ENCODE measurements around the gene CPSF6.
"Not testable (repeated sequence)": the region's sequence is repeated elsewhere in the genome, so short reads cannot be mapped to it uniquely, and the experiment has no call there.

The CPSF6 gene

DNA sequence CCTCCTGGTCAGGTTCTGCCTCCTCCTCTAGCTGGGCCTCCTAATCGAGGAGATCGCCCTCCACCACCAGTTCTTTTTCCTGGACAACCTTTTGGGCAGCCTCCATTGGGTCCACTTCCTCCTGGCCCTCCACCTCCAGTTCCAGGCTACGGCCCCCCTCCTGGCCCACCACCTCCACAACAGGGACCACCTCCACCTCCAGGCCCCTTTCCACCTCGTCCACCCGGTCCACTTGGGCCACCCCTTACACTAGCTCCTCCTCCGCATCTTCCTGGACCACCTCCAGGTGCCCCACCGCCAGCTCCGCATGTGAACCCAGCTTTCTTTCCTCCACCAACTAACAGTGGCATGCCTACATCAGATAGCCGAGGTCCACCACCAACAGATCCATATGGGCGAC lies 19.3 kb downstream of the CPSF6 start:
- DNase-seq = no peak

DNA sequence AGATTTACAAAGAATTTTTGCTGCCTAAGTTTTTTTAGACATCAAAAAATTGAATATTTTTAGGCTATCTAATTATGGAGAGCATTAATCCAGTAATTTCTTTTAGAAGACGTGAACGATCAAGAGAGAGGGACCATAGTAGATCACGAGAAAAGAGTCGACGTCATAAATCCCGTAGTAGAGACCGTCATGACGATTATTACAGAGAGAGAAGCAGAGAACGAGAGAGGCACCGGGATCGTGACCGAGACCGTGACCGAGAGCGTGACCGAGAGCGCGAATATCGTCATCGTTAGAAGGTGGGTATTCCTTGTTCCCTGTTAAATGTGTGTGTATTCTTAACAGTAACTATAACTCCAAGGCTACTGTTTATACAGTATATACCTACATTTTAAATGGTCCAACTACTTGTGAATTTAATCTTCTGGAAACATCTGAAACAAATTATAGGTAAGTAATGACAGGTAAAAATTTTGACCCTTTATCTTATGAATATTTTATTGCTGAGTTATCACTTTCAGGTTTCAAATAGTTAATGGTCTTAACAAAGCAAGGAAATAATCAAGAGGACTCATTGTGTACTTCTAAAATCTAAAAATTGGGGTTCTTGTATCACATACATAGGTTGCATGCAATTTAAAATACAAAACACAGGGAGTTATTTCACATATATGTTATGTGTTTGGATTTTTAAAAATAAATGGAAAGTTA lies 23.1 kb downstream of the CPSF6 start:
- no peak for DNase-seq

DNA sequence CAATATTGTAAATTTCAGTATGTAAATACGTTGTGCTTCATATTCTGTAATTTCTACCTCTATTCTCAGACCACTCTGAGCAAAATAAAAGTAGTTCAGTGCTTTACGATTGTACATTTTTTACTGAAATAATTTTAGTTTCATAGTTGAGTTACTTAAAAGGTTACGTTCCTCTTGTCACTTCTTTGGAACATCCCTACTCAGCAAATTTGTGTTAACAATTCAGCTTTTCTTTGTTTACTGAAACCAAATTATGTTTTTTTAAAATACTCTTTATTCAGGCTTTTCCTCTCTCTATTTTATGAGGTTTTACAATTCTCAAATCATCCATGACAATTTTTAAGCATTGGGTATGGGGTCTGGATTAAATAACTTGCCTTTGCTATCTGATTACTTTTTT lies 25.8 kb downstream of the CPSF6 start:
- no peak for DNase-seq

DNA sequence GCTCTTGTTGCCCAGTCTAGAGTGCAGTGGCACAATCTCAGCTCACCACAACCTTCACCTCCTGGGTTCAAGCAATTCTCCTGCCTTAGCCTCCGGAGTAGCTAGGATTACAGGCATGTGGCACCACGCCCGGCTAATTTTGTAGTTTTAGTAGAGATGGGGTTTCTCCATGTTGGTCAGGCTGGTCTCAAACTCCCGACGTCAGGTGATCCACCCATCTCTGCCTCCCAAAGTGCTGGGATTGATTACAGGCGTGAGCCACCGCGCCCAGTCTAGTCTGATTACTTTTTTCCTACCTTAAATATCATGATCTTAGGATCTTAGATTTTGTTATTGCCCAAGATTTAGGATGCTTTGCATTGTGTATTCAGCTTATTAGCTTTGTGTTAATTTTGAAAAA lies 26.3 kb downstream of the CPSF6 start:
- not testable (repeated sequence) for DNase-seq

DNA sequence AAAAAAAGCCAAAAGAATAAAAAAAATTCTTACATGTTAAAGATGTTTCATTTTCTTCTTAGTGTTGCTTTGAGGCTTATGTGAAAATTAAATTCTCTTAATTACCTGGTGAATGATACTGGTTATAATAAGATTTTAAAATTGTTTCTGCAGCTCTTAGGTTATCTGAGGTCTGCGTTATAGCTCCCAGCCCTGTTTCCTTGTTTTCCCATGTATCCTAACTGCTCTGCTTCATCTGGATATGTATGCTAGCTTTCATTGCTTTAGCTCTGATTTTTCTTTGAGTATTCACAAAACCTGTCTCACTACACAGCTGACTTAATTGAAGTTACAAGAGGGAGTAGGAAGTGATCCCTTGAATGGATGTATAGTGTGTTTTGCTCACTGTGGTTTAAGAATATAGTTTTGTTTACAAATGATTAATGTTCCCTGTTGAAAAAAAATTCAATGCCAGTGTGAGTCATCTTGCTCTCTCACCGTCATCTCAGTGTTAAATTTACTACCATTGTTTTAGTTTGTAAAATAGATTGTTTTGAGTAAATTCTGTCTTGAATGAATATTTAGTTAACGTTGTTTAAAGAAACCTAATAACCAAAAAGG lies 26.8 kb downstream of the CPSF6 start:
- no peak for DNase-seq

DNA sequence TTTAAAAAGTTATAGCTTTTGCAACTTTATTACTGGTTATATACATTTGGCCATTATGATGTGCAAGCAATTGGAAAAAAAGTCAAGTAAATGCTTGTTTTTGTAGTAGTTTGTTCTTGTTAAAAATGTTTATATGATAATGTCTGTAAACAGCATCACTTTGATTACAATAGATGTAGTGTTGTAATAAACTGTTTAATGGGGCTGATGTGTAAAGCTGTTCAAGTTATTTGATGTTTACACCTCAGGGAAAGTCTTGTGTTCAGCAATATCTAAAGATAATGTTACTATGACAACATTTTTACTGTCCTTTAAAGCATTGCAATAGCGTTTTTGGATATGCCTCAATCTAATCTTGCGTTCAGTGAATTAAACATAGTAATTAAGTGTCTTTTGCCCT lies 30.4 kb downstream of the CPSF6 start:
- no peak for DNase-seq

DNA sequence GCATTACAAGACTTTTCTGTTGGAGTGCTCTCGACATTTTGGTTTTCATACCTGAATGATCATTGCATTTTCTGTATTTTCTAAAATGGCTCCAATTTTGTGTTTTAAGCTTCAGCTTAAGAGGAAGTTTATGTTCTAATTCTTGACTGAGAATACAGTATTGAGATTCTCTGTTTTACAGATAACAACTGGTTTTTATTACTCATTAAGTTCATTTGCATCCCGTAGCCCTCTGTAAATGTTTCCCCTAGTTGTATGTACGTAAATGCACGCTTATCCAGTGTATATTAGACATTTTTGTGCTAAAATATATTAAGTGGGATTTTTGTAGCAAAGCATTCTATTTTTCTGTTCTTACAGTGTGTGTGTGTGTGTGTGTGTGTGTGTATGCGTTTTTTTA lies 33.1 kb downstream of the CPSF6 start:
- no peak for DNase-seq

DNA sequence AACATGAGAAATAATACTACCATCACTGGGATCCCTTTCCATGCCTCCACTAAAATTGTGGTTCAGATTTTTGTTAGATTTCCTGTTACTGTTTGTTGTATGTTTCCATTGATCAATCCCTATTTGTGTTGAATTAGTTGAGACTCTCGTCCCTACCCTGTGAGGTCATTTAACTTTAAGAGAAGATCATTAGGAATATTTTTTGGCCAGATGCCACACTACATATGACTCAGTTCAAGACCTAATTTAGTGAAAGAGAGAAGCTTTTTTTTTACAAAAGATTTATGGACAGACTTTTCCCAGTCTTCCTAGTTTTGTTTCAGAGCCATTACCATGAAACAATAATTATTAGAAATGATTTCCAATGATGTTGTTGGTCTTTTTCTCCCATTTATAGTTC lies 35.5 kb downstream of the CPSF6 start:
- DNase-seq = no peak

DNA sequence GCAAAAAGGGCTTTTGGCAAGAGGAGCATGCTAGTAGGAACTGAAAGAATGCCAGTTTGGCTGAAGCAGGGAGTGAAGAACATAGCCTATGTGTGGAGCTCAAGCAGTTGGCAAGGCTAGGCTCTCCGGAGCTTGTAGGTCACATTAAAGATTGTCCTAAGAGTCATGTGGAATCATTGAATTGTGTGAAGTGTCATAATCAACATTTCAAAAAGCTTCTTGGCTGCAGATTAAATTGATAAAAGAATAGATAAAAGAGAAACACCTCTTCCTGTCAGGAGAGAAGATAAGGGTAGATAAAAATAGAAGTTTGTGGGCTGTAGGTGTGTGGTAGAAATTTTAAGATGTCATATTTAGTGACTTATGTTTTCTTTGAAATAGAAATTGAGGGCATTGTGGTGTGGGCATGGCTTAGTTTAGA lies 36.1 kb downstream of the CPSF6 start:
- peak; percentile 23 for DNase-seq

DNA sequence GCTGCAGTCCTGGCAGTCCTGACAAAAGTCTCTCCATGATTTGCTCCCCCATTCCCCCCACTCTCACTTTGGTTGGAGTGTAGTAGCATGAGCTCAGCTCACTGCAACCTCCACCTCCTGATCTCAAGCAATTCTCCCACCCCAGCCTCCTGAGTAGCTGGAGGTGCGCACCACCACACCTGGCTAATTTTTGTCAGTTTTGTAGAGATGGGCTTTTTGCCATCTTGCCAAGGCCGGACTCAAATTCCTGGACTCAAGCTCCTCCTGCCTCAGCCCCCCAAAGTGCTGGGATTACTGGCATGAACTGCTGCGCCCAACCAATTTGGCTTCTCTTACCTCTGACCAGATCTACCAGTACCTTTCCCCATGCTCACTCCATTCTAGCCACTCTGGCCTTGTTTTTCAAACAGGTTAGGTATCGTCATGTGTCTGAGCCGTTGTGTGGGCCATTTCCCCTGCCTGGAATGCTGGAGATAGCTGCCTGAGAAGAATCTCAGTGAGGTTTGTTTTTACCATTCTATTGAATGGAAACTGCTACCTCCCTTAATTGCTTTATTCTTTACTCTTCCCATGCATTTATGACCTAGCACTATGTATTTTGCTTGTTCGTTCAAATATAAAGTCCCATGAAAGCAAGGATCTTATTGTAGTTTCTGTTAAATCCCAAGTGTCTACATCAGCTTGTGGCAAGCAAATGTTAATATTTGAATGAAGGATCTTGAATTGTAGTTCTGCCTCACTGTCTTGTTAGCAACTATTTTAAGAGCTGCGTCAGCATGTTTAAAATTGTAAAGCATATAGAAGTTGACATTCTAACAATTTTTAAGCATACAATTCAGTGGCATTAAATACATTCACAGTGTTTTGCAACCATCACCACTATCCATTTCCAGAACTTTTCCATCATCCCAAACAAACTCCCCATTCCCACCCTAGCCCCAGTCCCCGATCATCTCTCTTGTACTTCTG lies 39.7 kb downstream of the CPSF6 start:
- no peak for DNase-seq

DNA sequence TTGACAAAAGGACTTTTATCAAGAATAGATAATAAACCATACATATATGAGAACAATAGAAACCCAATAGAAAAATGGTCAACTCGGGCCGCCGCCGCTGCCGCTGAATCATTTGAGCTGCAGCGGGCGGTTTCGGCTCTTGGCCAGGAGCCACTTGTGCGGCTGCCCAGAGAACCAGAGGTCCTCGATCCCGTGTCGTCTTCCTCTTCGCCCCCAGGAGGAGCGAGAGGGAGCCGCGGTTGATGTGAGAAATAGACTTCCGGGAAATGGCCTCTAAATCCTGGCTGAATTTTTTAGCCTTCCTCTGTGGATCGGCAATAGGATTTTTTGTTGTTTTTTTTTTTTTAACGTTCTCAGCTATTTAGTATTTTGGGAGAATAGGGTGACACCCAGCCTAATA lies 44.8 kb downstream of the CPSF6 start:
- DNase-seq = no peak

DNA sequence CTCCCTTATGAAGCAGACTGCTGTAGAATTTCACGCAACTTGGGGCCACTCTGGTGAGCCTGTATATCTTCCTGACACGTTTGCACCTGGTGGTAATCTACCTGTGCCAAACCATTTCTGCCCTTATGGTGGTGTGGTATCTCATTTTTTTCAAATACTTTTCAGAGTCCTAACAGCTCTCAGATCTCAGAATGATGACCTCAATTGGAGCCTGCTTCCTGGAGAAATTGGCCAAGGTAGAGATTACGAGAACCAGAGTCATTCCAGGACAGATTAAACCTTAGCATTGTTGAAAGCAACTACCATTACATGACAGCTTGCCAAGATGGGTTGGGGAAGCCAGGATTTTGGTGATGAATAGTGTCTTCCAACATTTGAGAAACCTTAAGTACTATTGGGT lies 48.2 kb downstream of the CPSF6 start:
- DNase-seq = no peak

DNA sequence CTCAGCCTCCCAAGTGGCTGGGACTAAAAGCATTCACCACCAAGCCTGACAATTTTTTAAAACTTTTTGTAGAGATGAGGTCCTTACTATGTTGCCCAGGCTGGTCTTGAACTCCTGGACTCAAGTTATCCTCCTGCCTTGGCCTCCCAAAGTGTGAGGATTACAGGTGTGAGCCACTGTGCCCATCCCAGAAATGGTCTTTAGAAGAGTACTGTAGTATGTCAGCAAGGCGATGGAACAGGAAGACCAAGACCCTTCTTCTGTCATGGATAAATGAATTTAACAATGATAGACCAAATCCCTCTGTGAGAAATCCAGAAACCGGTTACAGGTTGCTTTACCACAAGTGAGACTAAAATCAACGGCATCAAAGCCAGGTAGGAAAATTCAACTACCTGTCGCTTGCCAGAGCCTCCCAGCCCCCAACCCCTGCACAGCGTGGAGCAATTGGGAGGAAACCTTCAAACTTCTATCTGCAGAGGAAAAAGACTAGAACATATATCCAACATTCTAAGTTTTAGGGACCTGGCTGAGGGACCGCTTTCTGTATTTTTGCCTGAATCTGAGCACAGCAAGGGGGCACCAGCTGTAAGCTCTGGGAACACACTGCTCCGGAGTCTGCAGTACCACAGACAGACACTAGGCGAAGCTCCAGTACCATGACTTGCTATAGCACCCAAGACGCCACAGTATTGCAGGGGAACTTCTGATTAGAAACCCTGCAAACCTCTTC lies 51.3 kb downstream of the CPSF6 start:
- peak; percentile 72 for DNase-seq

DNA sequence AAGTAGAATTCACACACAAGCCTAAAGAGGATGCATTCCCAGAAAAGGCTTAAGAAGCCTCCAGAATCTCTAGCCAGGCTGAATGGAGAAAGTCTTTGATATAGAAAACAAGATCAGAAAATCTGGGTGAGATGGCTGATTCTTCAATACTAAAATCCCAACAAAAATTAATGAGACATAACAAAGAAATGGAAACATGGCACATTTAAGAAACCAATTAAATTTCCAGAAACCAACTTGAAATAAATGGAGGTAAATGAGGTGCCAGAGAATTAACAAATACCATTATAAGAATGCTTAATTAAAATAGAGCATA lies 51.9 kb downstream of the CPSF6 start:
- DNase-seq = no peak

DNA sequence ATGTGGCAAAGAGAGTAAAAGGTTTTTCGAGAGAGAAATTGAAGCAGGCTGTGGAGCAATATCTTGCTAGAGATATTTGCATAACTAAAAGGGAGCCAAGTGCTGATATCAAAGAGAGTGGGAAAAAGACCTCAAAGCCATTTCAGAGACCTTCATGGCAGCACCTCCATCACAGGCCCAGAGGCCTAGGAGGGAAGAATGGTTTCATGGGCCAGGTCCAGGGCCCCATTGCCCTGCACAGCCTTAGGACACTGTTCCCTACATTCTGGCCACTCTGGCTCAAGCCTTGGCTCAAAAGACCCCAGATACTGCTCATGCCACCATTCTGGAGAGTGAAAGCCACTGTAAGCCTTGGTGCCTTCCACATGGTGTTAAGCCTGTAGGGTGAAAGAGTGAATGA lies 58.8 kb downstream of the CPSF6 start:
- no peak for DNase-seq

DNA sequence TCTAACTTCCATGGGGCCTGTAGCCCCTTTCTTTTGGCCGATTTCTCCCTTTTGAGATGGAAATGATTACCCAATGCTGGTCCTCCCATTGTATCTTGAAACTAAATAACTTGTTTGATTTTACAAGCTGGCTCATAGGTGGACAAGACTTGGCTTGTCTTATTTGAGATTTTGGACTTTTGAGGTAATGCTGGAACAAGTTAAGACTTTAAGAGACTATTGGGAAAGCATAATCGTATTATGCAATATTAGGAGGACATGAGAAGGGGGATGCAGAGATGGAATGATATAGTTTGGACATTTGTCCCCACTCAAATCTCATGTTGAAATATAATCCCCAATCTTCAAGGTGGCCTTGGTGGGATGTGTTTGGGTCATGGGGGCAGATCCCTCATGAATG lies 59.6 kb downstream of the CPSF6 start:
- DNase-seq = no peak

DNA sequence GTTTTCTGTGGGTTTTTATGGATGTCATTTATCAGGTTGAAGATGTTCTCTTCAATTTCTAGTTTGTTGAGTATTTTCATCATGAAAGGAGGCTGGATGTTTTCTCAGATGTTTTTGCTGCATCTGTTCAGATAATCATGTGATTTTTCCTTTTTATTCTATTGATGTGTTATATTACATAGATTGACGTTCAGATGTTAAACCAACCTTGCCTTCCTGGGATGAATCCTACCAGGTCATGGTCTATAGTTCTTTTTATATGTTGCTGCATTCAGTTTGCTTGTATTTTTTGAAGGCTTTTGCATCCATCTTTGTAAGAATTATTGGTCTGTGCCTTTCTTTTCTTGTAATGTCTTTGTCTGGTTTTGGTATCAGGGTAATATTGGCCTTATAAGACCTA lies 64.9 kb downstream of the CPSF6 start:
- DNase-seq = no peak

DNA sequence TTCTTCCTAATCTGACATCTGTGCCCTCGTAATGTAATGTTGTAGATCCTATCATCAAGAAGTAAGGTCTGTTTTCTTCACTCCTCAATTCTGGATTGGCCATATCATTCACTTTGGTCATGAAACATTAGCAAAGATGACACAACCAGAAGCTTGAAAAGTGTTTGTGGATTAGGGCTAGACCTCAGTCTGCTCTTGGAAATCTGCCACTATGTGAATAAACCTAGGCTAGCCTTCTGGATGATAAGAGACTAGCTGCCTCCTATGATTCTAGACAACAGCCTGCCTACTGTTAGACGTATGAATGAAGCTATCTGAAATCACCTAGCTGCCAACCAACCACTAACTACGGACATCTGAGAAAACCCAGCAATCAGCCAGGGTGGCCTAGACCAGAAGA lies 70.1 kb downstream of the CPSF6 start:
- no peak for DNase-seq

DNA sequence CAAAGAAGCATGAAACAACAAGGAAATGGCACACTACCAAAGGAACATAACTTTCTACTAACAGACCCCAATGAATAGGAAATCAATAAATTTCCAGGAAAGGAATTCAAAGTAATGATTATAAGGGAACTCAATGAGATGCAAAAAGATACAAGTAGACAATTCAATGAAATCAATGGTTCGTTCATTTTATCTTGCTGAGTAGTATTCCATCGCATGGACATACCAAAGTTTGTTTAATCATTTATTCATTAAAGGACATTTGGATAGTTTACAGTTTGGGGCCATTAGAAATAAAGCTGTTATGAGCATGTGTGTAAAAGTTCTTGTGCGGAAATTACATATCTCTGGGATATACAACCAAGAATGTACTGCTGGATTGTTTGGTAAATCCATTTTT lies 73.8 kb downstream of the CPSF6 start:
- no peak for DNase-seq

DNA sequence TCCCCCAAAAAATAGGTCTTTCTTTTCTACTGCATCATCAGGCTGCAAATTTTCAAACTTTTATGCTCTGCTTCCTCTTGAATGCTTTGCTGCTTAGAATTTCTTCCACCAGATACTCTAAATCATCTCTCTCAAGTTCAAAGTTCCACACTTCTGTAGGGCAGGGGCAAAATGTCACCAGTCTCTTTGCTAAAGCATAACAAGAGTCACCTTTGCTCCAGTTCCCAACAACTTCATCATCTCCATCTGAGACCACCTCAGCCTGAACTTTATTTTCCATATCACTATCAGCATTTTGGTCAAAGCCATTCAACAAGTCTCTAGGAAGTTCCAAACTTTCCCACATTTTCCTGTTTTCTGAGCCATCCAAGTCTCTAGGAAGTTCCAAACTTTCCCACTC lies 77.4 kb downstream of the CPSF6 start:
- not testable (repeated sequence) for DNase-seq

DNA sequence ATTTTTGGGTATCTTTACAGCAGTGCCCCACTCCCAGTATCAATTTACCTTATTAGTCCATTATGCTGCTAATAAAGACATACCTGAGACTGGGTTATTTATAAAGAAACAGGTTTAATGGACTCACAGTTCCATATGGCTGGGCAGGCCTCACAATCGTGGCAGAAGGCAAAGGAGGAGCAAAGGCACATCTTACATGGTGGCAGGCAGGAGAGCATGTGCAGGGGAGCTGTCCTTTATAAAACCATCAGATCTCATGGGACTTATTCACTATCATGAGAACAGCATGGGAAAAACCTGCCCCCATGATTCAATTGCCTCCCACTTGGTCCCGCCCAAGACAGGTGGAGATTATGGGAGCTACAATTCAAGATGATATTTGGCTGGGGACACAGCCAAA lies 77.9 kb downstream of the CPSF6 start:
- DNase-seq = not testable (repeated sequence)

DNA sequence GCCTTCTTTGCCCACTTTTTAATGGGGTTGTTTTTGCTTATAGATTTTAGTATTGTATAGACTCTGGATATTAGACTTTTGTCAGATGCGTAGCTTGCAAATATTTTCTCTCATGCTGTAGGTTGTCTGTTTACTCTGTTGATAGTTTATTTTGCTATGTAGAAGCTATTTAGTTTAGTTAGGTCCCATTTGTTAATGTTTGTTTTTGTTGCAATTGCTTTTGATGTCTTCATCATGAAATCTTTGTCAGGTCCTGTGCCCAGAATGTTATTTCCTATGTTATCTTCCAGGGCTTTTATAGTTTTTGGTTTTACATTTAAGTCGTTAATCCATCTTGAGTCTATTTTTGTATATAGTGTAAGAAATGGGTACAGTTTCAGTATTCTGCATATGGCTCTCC lies 78.9 kb downstream of the CPSF6 start:
- DNase-seq = no peak

DNA sequence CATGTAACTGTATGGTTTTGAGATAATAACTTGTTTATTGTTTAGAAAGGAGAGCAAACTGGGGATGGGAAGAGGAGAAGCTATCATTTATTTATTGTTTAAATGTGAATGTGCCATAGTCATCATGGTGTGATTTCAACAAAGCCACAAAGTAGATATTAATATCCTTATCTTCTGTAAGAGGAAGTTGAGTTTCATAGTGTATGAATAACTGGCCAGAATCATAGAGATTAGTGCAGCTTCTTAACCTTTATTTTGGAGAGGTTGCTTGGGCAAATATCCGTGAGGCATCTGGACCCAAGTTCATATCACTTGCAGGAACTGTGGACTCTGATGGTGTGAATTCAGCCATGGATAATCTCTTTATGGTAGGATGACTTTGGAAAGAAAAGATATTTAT lies 82.0 kb downstream of the CPSF6 start:
- DNase-seq = no peak

All from central memory CD4-positive, alpha-beta T cell (primary cell).